H9 (cell line): ENCODE results near the gene PPIL6. TPM values are rescaled to one million over a fixed set of nuclear protein-coding genes. Genes with fewer than 3 reads are reported as not detected.

Source experiments
- DNase-seq: peaks from one replicate; pipeline ENCODE4 v3.0.0-alpha.2; 2017
- H2AFZ ChIP-seq: one replicate; pipeline ENCODE4 v1.6.1; 2013; ENCODE audit warnings: mild to moderate bottlenecking, low read length, control low read depth, moderate library complexity
- H2AK5ac ChIP-seq: 2 replicates; pipeline ENCODE4 v1.6.1; 2013; ENCODE audit warnings: low read length, control low read depth, mixed read lengths; ENCODE audit not compliant: insufficient read length
- H2BK120ac ChIP-seq: one replicate; pipeline ENCODE4 v1.6.1; 2013; ENCODE audit warnings: low read depth, mild to moderate bottlenecking, low read length, control low read depth, inconsistent platforms; ENCODE audit not compliant: poor library complexity, severe bottlenecking
- H2BK12ac ChIP-seq: 2 replicates; pipeline ENCODE4 v1.6.1; 2013; ENCODE audit warnings: low read length, control low read depth, mixed read lengths, low read depth; ENCODE audit not compliant: insufficient read length
- H2BK15ac ChIP-seq: 2 replicates; pipeline ENCODE4 v1.6.1; 2013; ENCODE audit warnings: low read depth, low read length, control low read depth
- H2BK20ac ChIP-seq: one replicate; pipeline ENCODE4 v1.6.1; 2013; ENCODE audit warnings: low read depth, mild to moderate bottlenecking, low read length, control low read depth, inconsistent platforms; ENCODE audit not compliant: poor library complexity, severe bottlenecking
- H2BK5ac ChIP-seq: 2 replicates; pipeline ENCODE4 v1.6.1; 2013; ENCODE audit warnings: low read length, control low read depth, mixed read lengths; ENCODE audit not compliant: insufficient read length
- H3K14ac ChIP-seq: 2 replicates; pipeline ENCODE4 v1.6.1; 2013; ENCODE audit warnings: low read length, control low read depth; ENCODE audit not compliant: insufficient read depth
- H3K18ac ChIP-seq: 2 replicates; pipeline ENCODE4 v1.6.1; 2013; ENCODE audit warnings: low read depth, mild to moderate bottlenecking, mixed read lengths, low read length, control low read depth; ENCODE audit not compliant: insufficient read length
- H3K23ac ChIP-seq: 2 replicates; pipeline ENCODE4 v1.6.1; 2013; ENCODE audit warnings: low read length, control low read depth, mixed read lengths, low read depth; ENCODE audit not compliant: insufficient read length
- H3K23me2 ChIP-seq: 2 replicates; pipeline ENCODE4 v1.6.1; 2013; ENCODE audit warnings: low read depth, mild to moderate bottlenecking, mixed read lengths, low read length, control low read depth; ENCODE audit not compliant: insufficient read length, poor library complexity, severe bottlenecking
- H3K27ac ChIP-seq: 2 replicates; pipeline ENCODE4 v1.5.1; 2013; ENCODE audit warnings: low read length, control low read depth, mixed read lengths, low read depth; ENCODE audit not compliant: insufficient read length
- H3K27me3 ChIP-seq: 2 replicates; pipeline ENCODE4 v1.6.1; 2013; ENCODE audit warnings: low read length, control low read depth, inconsistent platforms; ENCODE audit not compliant: insufficient read depth
- H3K4ac ChIP-seq: 2 replicates; pipeline ENCODE4 v1.6.1; 2013; ENCODE audit warnings: low read depth, mild to moderate bottlenecking, control low read depth, inconsistent platforms, low read length, moderate library complexity
- H3K4me1 ChIP-seq: 2 replicates; pipeline ENCODE4 v1.6.1; 2013; ENCODE audit warnings: low read length, control low read depth, inconsistent platforms; ENCODE audit not compliant: insufficient read depth
- H3K4me2 ChIP-seq: 2 replicates; pipeline ENCODE4 v1.6.1; 2013; ENCODE audit warnings: low read length, control low read depth, mixed read lengths; ENCODE audit not compliant: insufficient read length, insufficient read depth
- H3K56ac ChIP-seq: 2 replicates; pipeline ENCODE4 v1.6.1; 2013; ENCODE audit warnings: low read depth, mild to moderate bottlenecking, mixed read lengths, low read length, control low read depth; ENCODE audit not compliant: insufficient read length
- H3K79me1 ChIP-seq: 2 replicates; pipeline ENCODE4 v1.6.1; 2013; ENCODE audit warnings: low read depth, mild to moderate bottlenecking, moderate library complexity, low read length, control low read depth, inconsistent platforms; ENCODE audit not compliant: insufficient read depth, poor library complexity, severe bottlenecking
- H3K79me2 ChIP-seq: 2 replicates; pipeline ENCODE4 v1.6.1; 2013; ENCODE audit warnings: low read length, control low read depth, inconsistent platforms; ENCODE audit not compliant: insufficient read depth
- H3K9ac ChIP-seq: 2 replicates; pipeline ENCODE4 v1.6.1; 2013; ENCODE audit warnings: low read length, control low read depth, mixed read lengths; ENCODE audit not compliant: insufficient read length; ENCODE audit errors: extremely low read depth
- H3K9me3 ChIP-seq: one replicate; pipeline ENCODE4 v1.6.1; 2013; ENCODE audit warnings: low read depth, low read length, inconsistent platforms; ENCODE audit not compliant: control insufficient read depth
- H3T11ph ChIP-seq: one replicate; pipeline ENCODE4 v1.6.1; 2013; ENCODE audit warnings: mild to moderate bottlenecking, low read length, control low read depth, inconsistent platforms
- H4K20me1 ChIP-seq: one replicate; pipeline ENCODE4 v1.6.1; 2013; ENCODE audit not compliant: control insufficient read depth, insufficient read length, insufficient read depth
- H4K5ac ChIP-seq: 2 replicates; pipeline ENCODE4 v1.6.1; 2013; ENCODE audit warnings: low read depth, mild to moderate bottlenecking, mixed read lengths, low read length, control low read depth; ENCODE audit not compliant: insufficient read length
- H4K8ac ChIP-seq: replicated peaks from 2 replicates; pipeline ENCODE4 v1.6.1; 2013; ENCODE audit warnings: low read length, control low read depth, mixed read lengths, low read depth; ENCODE audit not compliant: insufficient read length
- H4K91ac ChIP-seq: 2 replicates; pipeline ENCODE4 v1.6.1; 2013; ENCODE audit warnings: low read depth, mild to moderate bottlenecking, moderate library complexity, mixed read lengths, low read length, control low read depth; ENCODE audit not compliant: insufficient read length
- H3K27ac Mint-ChIP-seq, 3 experiments: 2 replicates in 2 of 3; 3 replicates in 1 of 3; pipeline ENCODE4 v1.8.0; 2020 to 2021; ENCODE audit warnings: mixed read lengths in 3 of 3, mild to moderate bottlenecking in 1 of 3, moderate library complexity in 1 of 3
- H3K27me3 Mint-ChIP-seq: 2 replicates; pipeline ENCODE4 v1.8.0; 2021; ENCODE audit warnings: low read depth, mild to moderate bottlenecking, moderate library complexity, mixed read lengths
- H3K36me3 Mint-ChIP-seq, 3 experiments: 2 replicates in 2 of 3; 3 replicates in 1 of 3; pipeline ENCODE4 v1.8.0; 2020 to 2021; ENCODE audit warnings: low read depth in 3 of 3, mixed read lengths in 3 of 3; ENCODE audit not compliant: insufficient read depth in 1 of 3
- H3K4me1 Mint-ChIP-seq, 2 experiments: 2 replicates each; pipeline ENCODE4 v1.8.0; 2020; ENCODE audit warnings: mixed read lengths in 2 of 2
- H3K4me3 Mint-ChIP-seq, 2 experiments: 2 replicates in 1 of 2; 3 replicates in 1 of 2; pipeline ENCODE4 v1.8.0; 2020 to 2021; ENCODE audit warnings: mild to moderate bottlenecking in 2 of 2, mixed read lengths in 2 of 2, moderate library complexity in 1 of 2
- H3K9me3 Mint-ChIP-seq, 2 experiments: 2 replicates in 1 of 2; 3 replicates in 1 of 2; pipeline ENCODE4 v1.8.0; 2020; ENCODE audit warnings: mild to moderate bottlenecking in 2 of 2, mixed read lengths in 2 of 2, moderate library complexity in 1 of 2
- WGBS: extraction: QIAGEN DNeasy Blood & Tissue Kit; methylation state at CpG from one replicate; pipeline ENCODE4 v1.1.7; 2013; ENCODE audit warnings: missing lambda C conversion rate, low lambda C conversion rate, mixed read lengths; ENCODE audit not compliant: insufficient read length; ENCODE audit errors: extremely low coverage; 5-methylcytosine and 5-hydroxymethylcytosine counted together
- total RNA-seq: library from RNA; stranded (reverse); gene quantifications from 2 replicates; pipeline ENCODE4 v1.2.1, GENCODE V29; 2021
- TF ChIP-seq, protein P1 (sequence below): fragments of 200-600 bp; sonication (generic); conservative IDR thresholded peaks from 3 replicates; pipeline ENCODE4 v1.8.0; 2021; ENCODE audit warnings: antibody characterized with exemption, mild to moderate bottlenecking

The PPIL6 gene
- total RNA-seq, 1 experiment from 2014 or later = 1.0 TPM

DNA sequence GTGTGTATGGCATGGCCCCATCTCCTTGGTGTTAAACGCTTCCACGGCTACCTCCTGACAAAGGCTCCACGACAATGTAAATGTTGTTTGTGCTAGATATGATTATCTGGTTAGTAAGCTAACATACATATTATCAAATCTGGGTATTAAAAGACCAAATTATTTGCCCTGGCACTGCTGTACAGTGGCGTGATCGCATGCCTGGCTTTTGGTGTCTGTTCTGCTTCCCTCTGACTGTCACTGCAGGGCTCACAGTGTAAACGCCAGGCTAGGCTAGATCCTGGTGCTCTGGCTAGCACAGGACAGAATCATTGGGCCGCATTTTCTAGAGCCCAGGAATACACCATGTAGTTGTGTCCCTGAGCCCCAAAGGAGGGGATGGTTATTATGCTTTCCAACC lies 96.9 kb downstream of the PPIL6 start:
- Histone ChIP-seq H3T11ph (no peak overlapping the region), H4K5ac (no peak overlapping the region), H3K23ac (no peak overlapping the region), H2BK12ac (no peak overlapping the region), H3K23me2 (no peaks in the 10 kb centered on the region), H2AFZ (no peak overlapping the region), H3K4ac (no peak overlapping the region), H2AK5ac (no peak overlapping the region), H3K18ac (no peak overlapping the region), H3K27ac (no peak overlapping the region), H4K20me1 (no peaks in the 10 kb centered on the region), H3K56ac (no peak overlapping the region), H3K27me3 (no peaks in the 10 kb centered on the region), H4K91ac (no peak overlapping the region), H3K79me2 (no peaks in the 10 kb centered on the region), H3K79me1 (no peaks in the 10 kb centered on the region), H3K9me3 (no peaks in the 10 kb centered on the region), H3K14ac (no peak overlapping the region), H2BK20ac (no peak overlapping the region), H2BK5ac (no peak overlapping the region), H3K4me1 (no peaks in the 10 kb centered on the region), H4K8ac (no peak overlapping the region), H2BK15ac (no peak overlapping the region), H2BK120ac (no peak overlapping the region), H3K9ac (no peak overlapping the region), H3K4me2 (no peak overlapping the region)
- Mint-ChIP-seq H3K4me3 (no peak overlapping the region), H3K9me3 (no peaks in the 10 kb centered on the region), H3K27me3 (no peaks in the 10 kb centered on the region; the same call in 1 of the 2 replicates), H3K27ac (no peak overlapping the region), H3K36me3 (no peaks in the 10 kb centered on the region; a peak in 1 of 7 replicates), H3K4me1 (peaks cover 5 to 9% of the 10 kb centered on the region in 2 experiments)
- TF ChIP-seq, protein P1, sequence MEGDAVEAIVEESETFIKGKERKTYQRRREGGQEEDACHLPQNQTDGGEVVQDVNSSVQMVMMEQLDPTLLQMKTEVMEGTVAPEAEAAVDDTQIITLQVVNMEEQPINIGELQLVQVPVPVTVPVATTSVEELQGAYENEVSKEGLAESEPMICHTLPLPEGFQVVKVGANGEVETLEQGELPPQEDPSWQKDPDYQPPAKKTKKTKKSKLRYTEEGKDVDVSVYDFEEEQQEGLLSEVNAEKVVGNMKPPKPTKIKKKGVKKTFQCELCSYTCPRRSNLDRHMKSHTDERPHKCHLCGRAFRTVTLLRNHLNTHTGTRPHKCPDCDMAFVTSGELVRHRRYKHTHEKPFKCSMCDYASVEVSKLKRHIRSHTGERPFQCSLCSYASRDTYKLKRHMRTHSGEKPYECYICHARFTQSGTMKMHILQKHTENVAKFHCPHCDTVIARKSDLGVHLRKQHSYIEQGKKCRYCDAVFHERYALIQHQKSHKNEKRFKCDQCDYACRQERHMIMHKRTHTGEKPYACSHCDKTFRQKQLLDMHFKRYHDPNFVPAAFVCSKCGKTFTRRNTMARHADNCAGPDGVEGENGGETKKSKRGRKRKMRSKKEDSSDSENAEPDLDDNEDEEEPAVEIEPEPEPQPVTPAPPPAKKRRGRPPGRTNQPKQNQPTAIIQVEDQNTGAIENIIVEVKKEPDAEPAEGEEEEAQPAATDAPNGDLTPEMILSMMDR = no peak
- WGBS = no CpG with 5 or more reads among the region's 7 CpGs
- no peak for DNase-seq
